Peyer's patch (tissue), 4 donors: ENCODE results near the gene BANK1.

Experiments
- CTCF ChIP-seq, 6 experiments: fragments of 450-650 bp in 4 of 6; fragments of 200-600 bp in 2 of 6; sonication (generic) in 1 of 6; IDR thresholded peaks; one replicate each; pipeline ENCODE4 v1.5.1; 2017 to 2019; ENCODE audit warnings: antibody characterized with exemption in 6 of 6, mild to moderate bottlenecking in 3 of 6, moderate library complexity in 1 of 6
- POLR2A ChIP-seq, 2 donors: fragments of 450-650 bp; IDR thresholded peaks; one replicate each; pipeline ENCODE4 v1.5.1; 2017; ENCODE audit warnings: antibody characterized with exemption in 2 of 2, mild to moderate bottlenecking in 2 of 2, moderate library complexity in 2 of 2

GRCh38 chr4:102114118-102114630 lies 323.6 kb downstream of the BANK1 start:
- TF ChIP-seq CTCF (IDR thresholded peaks at IDR 0.05) (no peak), POLR2A (IDR thresholded peaks at IDR 0.05) (no peak)
